ENCODE results near the gene DIS3L2.

DNA sequence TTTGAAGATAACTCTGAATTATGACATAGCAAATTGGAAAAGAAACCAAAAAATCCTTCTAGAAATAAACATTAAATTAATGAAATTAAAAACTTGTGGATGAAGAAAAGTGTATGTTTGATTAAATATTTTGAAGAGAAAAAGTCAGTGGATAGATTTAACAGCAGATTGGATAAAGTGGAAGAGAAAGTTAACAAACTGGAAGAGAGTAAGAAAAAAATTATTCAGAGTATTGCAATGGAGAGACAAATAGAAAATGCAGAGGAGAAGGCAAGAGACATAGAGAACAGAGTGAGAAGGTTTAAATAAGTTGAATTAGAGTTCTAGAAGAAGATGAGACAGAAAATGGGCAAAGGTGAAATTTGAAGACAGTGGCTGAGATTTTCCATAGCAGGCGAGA, 162.8 kb downstream of the DIS3L2 start:
- TF ChIP-seq, protein P1, sequence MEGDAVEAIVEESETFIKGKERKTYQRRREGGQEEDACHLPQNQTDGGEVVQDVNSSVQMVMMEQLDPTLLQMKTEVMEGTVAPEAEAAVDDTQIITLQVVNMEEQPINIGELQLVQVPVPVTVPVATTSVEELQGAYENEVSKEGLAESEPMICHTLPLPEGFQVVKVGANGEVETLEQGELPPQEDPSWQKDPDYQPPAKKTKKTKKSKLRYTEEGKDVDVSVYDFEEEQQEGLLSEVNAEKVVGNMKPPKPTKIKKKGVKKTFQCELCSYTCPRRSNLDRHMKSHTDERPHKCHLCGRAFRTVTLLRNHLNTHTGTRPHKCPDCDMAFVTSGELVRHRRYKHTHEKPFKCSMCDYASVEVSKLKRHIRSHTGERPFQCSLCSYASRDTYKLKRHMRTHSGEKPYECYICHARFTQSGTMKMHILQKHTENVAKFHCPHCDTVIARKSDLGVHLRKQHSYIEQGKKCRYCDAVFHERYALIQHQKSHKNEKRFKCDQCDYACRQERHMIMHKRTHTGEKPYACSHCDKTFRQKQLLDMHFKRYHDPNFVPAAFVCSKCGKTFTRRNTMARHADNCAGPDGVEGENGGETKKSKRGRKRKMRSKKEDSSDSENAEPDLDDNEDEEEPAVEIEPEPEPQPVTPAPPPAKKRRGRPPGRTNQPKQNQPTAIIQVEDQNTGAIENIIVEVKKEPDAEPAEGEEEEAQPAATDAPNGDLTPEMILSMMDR (conservative IDR thresholded peaks at IDR 0.05) = no peak
- no peak for TF ChIP-seq EZH2 (IDR thresholded peaks at IDR 0.05; ENCODE audit: low read depth)
